Lung (tissue), 12 donors: ENCODE results near the gene SRSF9. TPM values are rescaled to one million over a fixed set of nuclear protein-coding genes. Genes with fewer than 3 reads are reported as not detected.

Source experiments
- ATAC-seq: fragments of 200-7000 bp; cut with Tn5 transposase; one replicate; pipeline ENCODE4 v1.9.1; 2020; ENCODE audit warnings: moderate number of reproducible peaks; ENCODE audit not compliant: insufficient read depth, low FRiP score
- DNase-seq, 3 donors: peaks; one replicate each; pipeline ENCODE4 v3.0.0-alpha.2; 2013 to 2017
- H3K27ac ChIP-seq, 2 donors: one replicate each; pipeline ENCODE4 v1.5.1; 2013; ENCODE audit warnings: mild to moderate bottlenecking in 2 of 2, moderate library complexity in 2 of 2, control low read depth in 1 of 2, inconsistent platforms in 1 of 2, low read depth in 1 of 2, low read length in 1 of 2
- H3K27me3 ChIP-seq, 3 donors: one replicate each; pipeline ENCODE4 v1.5.1; 2013; ENCODE audit warnings: low read length in 2 of 3; ENCODE audit not compliant: control insufficient read depth in 3 of 3, insufficient read depth in 3 of 3
- H3K36me3 ChIP-seq, 4 donors: one replicate each; pipeline ENCODE4 v1.5.1; 2013; ENCODE audit warnings: low read length in 4 of 4, mild to moderate bottlenecking in 1 of 4, moderate library complexity in 1 of 4; ENCODE audit not compliant: control insufficient read depth in 4 of 4, insufficient read depth in 4 of 4
- H3K4me1 ChIP-seq, 5 donors: one replicate each; pipeline ENCODE4 v1.5.1; 2013; ENCODE audit warnings: low read length in 5 of 5, mild to moderate bottlenecking in 2 of 5, moderate library complexity in 1 of 5; ENCODE audit not compliant: control insufficient read depth in 5 of 5, insufficient read depth in 5 of 5
- H3K4me3 ChIP-seq: one replicate; pipeline ENCODE4 v1.5.1; 2013; ENCODE audit warnings: mild to moderate bottlenecking, control low read depth, moderate library complexity
- H3K9ac ChIP-seq, 2 donors: one replicate each; pipeline ENCODE4 v1.5.1; 2013; ENCODE audit warnings: low read length in 2 of 2, control low read depth in 1 of 2; ENCODE audit not compliant: insufficient read depth in 1 of 2
- H3K9me3 ChIP-seq, 4 donors: one replicate each; pipeline ENCODE4 v1.5.1; 2013; ENCODE audit warnings: low read length in 3 of 4, mild to moderate bottlenecking in 1 of 4, moderate library complexity in 1 of 4; ENCODE audit not compliant: control insufficient read depth in 4 of 4, insufficient read depth in 3 of 4
- whole genome bisulfite sequencing, 2 donors: extraction: QIAGEN DNeasy Blood & Tissue Kit; methylation state at CpG; one replicate each; pipeline ENCODE4 v1.1.7; 2013; 5-methylcytosine and 5-hydroxymethylcytosine counted together
- polyA plus RNA-seq, 2 donors: library from polyadenylated mRNA; stranded (reverse); fragments of 200-250 nt; gene quantifications; one replicate each; pipeline ENCODE4 v1.2.1, GENCODE V29; 2013
- total RNA-seq, 2 donors: library from RNA; depleted of rRNA in 1 of 2; stranded (reverse); fragments of >200 nt in 1 of 2; gene quantifications; one replicate each; pipeline ENCODE4 v1.2.1, GENCODE V29; 2014 to 2021
- TF ChIP-seq, protein P1 (sequence below): IDR thresholded peaks from 2 replicates; pipeline ENCODE4 v1.5.1; 2012; ENCODE audit warnings: mild to moderate bottlenecking; ENCODE audit errors: control extremely low read depth, extremely low read depth
- donor health status: control.
- donor health status: control.
- donor health status: Bipolar disorder and iron deficiency.
- donor health status: healthy.
- donor health status: DM: yes; HTN: yes; CAD: no.

The SRSF9 gene
- total and polyA plus RNA-seq, 4 donors, result 76.6 to 128 (median 113) TPM

DNA sequence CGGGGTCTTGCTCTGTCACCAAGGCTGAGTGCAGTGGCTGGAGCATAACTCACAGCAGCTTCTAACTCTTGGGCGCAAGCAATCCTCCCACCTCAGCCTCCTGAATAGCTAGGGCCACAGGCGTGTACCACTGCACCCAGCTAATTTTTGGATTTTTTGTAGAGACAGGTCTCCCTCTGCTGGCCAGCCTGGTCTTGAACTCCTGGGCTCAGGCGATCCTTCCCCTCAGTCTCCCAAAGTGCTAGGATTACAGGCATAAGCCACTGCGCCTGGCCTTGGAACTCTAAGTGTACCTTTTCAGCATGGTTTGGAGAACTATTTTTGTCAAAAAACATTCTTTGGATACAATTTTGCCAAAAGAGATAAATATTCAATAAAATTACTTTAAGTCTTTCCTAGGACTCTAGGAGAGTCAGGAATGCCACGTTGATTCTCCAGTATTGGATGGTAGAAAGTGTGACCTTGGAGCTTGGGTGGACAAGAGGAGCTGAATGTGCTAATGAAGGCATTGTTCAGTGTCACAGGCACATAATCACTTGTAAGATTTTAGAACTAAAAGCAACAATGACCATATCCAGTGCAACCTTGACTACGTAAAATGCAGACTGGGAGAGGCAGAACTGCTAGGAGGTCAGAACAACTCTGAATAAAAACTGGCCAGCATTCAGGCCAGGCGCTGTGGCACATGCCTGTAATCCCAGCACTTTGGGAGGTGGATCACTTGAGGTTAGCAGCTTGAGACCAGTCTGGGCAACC, 2.8 kb downstream of the SRSF9 start:
- H3K36me3 ChIP-seq, result peaks cover 31 to 44% (median 35%) of the 10 kb centered on the region in 4 donors
- no peak overlapping the region for H3K4me3 ChIP-seq
- no peaks in the 10 kb centered on the region for H3K9me3 ChIP-seq
- WGBS, 2 donors, result 70 to 72% methylated on average over 8 of the region's 8 CpGs
- TF ChIP-seq, protein P1, sequence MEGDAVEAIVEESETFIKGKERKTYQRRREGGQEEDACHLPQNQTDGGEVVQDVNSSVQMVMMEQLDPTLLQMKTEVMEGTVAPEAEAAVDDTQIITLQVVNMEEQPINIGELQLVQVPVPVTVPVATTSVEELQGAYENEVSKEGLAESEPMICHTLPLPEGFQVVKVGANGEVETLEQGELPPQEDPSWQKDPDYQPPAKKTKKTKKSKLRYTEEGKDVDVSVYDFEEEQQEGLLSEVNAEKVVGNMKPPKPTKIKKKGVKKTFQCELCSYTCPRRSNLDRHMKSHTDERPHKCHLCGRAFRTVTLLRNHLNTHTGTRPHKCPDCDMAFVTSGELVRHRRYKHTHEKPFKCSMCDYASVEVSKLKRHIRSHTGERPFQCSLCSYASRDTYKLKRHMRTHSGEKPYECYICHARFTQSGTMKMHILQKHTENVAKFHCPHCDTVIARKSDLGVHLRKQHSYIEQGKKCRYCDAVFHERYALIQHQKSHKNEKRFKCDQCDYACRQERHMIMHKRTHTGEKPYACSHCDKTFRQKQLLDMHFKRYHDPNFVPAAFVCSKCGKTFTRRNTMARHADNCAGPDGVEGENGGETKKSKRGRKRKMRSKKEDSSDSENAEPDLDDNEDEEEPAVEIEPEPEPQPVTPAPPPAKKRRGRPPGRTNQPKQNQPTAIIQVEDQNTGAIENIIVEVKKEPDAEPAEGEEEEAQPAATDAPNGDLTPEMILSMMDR, result peak; percentile 16
- H3K9ac ChIP-seq, result peak overlapping the region in 1 of 2 donors; percentile 7
- H3K27me3 ChIP-seq, result no peaks in the 10 kb centered on the region
- H3K27ac ChIP-seq, result no peak overlapping the region
- DNase-seq, result peak; percentile 35 to 42 (median 37)
- no peak for ATAC-seq
- peaks cover 0 to 19% (median 3%) of the 10 kb centered on the region in 5 donors for H3K4me1 ChIP-seq

GRCh38 chr12:120465756-120466155, 3.8 kb downstream of the SRSF9 start:
- Histone ChIP-seq H3K4me3 (no peak overlapping the region), H3K9ac (no peak overlapping the region), H3K36me3 (peaks cover 35 to 53% (median 41%) of the 10 kb centered on the region in 4 donors), H3K4me1 (peaks cover 0 to 19% (median 3%) of the 10 kb centered on the region in 5 donors), H3K27ac (no peak overlapping the region), H3K27me3 (no peaks in the 10 kb centered on the region), H3K9me3 (no peaks in the 10 kb centered on the region)
- ATAC-seq (no peak), DNase-seq (no peak)
- TF ChIP-seq, protein P1, result no peak
- 46 to 54% methylated on average over 5 of the region's 5 CpGs for WGBS, 2 donors

GRCh38 chr12:120463712-120464111, 5.8 kb downstream of the SRSF9 start:
- TF ChIP-seq, protein P1, result no peak
- 87 to 91% methylated on average over 5 of the region's 5 CpGs for WGBS, 2 donors
- Histone ChIP-seq H3K4me1 (peaks cover 0 to 9% (median 3%) of the 10 kb centered on the region in 5 donors), H3K27ac (no peak overlapping the region), H3K27me3 (no peaks in the 10 kb centered on the region), H3K36me3 (peaks cover 45 to 67% (median 49%) of the 10 kb centered on the region in 4 donors), H3K4me3 (no peak overlapping the region), H3K9me3 (no peaks in the 10 kb centered on the region), H3K9ac (no peak overlapping the region)
- no peak for ATAC-seq
- no peak for DNase-seq
